ENCODE data around the gene SAMD4A. TPM values are rescaled to one million over a fixed set of nuclear protein-coding genes. Genes with fewer than 3 reads are reported as not detected.

SAMD4A gene
- total RNA-seq, 3 donors from 2014 or later = 5.4 to 8.1 (median 7.6) TPM

DNA sequence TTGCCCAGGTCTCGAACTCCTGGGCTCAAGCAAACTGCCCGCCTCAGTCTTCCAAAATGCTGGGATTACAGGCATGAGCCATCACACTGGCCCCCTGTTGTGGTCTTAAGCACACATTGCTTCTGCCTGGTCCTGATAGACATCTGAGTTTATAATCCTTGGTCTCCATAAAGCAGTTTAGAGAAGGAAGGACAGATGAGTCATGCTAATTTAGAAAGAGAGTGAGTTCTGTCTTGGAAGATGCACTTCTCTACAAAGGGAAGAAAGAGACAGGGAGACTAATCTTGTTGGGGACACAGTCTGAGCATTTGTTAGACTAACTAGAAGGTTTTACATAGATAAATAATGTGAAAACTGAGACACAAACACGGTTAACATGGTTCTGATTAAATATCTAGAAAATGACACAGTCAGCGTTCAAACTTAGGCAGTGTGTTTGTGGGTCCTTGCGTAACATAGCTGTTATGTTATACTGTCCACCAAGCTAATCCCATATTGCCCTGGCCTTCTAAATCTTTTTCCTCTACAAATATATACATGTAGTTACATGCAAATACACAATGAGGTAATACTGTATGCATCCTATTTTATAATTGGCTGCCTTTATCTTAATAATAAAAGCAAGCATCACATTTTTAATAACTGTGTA is 31.0 kb downstream of the SAMD4A start:
- Mint-ChIP-seq H3K9me3 (no peaks in the 10 kb centered on the region), H3K36me3 (ENCODE audit: insufficient read depth) (no peaks in the 10 kb centered on the region)

DNA sequence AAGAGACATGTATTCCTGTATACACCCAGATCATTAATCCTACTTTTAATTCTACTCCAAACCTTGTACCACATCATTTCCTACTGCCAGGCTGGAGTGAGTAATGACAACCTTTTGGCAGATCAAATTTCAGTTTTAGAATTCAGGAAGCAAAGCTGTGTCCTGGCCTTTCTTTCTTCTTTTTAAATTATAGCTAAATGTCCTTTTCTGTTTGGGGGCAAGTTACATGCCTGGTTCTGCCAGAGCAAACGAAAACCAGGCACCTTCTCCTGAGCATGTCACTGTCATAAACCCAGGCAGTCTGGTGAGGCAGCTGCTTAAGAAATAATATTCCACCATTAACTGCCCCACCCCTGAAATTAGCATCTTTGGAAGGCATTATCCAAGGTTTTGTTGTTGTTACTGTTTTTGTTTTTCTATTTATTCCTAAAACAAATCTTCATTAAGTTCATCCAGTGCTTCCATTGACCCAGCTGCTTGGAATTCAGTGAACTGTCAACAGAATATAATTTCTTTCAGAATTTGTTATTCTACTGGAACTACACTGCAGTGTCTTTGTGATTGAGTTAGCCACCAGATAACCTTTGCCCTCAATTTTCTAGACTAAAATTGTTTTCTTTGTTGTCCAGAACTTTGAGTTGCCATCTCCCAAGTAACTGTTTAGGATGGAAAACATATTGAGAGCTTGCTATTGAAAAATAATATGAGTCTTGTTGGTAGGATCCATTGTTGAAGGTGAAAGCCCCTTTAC is 33.2 kb downstream of the SAMD4A start:
- Mint-ChIP-seq H3K9me3 (no peaks in the 10 kb centered on the region), H3K36me3 (ENCODE audit: insufficient read depth) (peaks cover 2% of the 10 kb centered on the region), H3K4me3 (no peak overlapping the region), H3K4me1 (ENCODE audit: low read depth) (no peaks in the 10 kb centered on the region), H3K27me3 (ENCODE audit: low read depth) (peaks cover 11% of the 10 kb centered on the region)
- ATAC-seq (no peak), DNase-seq (no peak)

More for the DNA sequence above, 31.0 kb downstream of the SAMD4A start:
- H3K4me3 Mint-ChIP-seq = no peak overlapping the region
- DNase-seq = no peak
- H3K4me1 Mint-ChIP-seq (ENCODE audit: low read depth) = peaks cover 11% of the 10 kb centered on the region
- no peak for ATAC-seq
- H3K27me3 Mint-ChIP-seq (ENCODE audit: low read depth) = peaks cover 17% of the 10 kb centered on the region

DNA sequence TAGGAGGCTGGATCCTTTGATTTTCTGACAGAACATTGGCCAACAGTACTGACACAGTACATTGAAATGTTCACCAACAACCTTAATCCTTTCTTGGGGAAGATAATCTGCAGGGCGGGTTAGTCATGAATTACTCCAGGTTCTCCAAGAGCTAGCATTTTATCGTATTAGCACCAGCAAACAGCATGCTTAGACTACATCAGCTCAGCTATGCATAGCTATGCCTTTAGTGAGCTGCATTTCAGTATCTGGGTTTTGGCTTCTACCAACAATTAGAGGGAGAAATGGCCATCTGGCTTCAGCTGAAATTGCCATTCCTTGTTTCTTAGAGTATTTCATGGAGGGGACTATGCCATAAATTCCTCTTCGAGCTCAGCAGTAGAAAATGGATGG is 33.8 kb downstream of the SAMD4A start:
- DNase-seq (no peak), ATAC-seq (no peak)
- Mint-ChIP-seq H3K9me3 (no peaks in the 10 kb centered on the region), H3K36me3 (ENCODE audit: insufficient read depth) (peaks cover 2% of the 10 kb centered on the region), H3K4me1 (ENCODE audit: low read depth) (no peaks in the 10 kb centered on the region), H3K27me3 (ENCODE audit: low read depth) (peaks cover 11% of the 10 kb centered on the region), H3K4me3 (no peak overlapping the region)

DNA sequence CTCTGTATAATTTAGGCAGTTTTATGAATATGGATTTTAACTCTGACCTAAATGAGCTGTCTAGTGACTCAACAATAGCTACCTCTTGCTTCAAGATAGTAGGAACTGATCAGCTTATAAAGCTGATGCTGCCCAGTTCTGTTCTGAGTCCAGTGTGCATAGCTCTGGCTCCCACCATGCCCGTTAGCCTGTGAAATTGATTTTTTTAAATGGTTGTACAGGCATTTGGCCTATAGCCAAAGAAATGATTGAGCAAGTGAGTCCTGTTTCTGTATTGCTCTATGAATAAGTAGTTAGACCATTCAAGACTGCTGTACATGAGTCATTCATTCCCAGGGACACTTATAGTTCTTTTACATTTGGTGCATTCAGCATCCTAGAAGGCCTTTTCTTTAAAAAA is 36.4 kb downstream of the SAMD4A start:
- DNase-seq (no peak), ATAC-seq (no peak)
- no peak overlapping the region for H3K4me3 Mint-ChIP-seq
- no peaks in the 10 kb centered on the region for H3K9me3 Mint-ChIP-seq
- no peaks in the 10 kb centered on the region for H3K27me3 Mint-ChIP-seq (ENCODE audit: low read depth)
- H3K4me1 Mint-ChIP-seq (ENCODE audit: low read depth) = no peaks in the 10 kb centered on the region
- H3K36me3 Mint-ChIP-seq (ENCODE audit: insufficient read depth) = peaks cover 2% of the 10 kb centered on the region

DNA sequence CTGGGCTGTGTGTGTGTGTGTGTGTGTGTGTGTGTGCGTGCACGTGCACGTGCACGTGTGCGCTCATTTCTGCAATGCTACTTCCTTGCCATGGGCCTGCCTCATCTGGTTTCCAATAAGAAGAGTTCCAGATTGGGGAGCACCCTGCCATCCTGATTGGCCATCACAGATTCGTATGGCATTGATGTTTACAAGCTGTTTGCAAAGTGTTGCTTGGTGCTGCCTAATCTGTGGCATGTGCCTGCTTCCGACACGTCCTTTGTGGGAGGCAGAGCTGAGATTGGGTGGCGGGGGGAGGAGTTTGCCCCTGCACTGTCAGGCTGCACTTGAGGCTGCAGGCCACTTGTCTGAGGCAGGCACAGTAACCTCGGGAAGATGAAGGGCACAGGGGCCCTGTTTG is 39.2 kb downstream of the SAMD4A start:
- Mint-ChIP-seq H3K4me1 (ENCODE audit: low read depth) (no peaks in the 10 kb centered on the region), H3K4me3 (no peak overlapping the region), H3K9me3 (peaks cover 3% of the 10 kb centered on the region), H3K36me3 (ENCODE audit: insufficient read depth) (peaks cover 2% of the 10 kb centered on the region), H3K27me3 (ENCODE audit: low read depth) (peaks cover 2% of the 10 kb centered on the region)
- no peak for DNase-seq
- no peak for ATAC-seq

DNA sequence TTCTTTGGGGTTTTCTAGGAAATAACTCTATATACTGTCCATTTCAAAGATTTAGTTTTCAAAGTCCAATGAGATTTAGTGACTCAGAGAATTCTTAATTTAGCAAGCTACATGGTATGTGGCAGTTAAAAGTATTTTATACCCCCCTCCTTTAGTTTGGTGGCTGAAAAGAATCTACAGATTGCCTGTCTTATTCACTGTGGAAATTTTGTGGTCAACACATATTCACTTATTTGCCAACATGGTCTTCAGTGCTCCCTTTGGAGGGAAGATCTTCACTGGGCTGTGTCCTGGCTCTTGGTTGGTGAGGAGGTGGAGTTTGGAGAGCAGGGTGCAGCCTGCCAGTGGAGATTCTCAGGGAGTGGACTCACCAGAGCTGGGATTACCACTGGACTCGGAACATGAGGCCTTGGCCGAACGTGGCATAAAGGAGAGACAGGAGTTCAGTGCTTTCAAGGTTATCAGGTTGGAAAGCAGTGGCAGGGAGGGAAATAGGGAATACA is 39.8 kb downstream of the SAMD4A start:
- ATAC-seq (no peak), DNase-seq (no peak)
- Mint-ChIP-seq H3K4me1 (ENCODE audit: low read depth) (no peaks in the 10 kb centered on the region), H3K9me3 (peaks cover 3% of the 10 kb centered on the region), H3K4me3 (no peak overlapping the region), H3K36me3 (ENCODE audit: insufficient read depth) (peaks cover 2% of the 10 kb centered on the region), H3K27me3 (ENCODE audit: low read depth) (peaks cover 2% of the 10 kb centered on the region)

DNA sequence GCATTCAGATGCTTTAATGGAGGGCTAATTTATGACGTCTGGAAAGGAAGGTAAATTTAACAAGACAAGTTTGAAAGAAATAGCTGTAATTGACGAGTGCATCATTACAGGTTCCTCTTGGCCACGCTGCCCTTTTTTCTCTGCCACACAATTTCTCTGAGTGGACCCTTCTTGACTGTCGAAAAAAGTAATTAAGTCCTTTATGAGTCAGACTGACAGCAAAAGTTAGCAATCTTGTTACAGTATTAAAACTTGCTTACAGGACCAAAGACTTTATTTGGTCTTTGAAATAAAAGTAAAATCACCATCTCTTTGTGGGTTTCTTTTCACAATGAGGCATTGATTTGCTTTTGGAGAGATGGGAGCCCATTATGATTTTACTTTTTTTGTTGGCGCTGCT is 42.6 kb downstream of the SAMD4A start:
- no peak for ATAC-seq
- H3K4me1 Mint-ChIP-seq (ENCODE audit: low read depth) = no peaks in the 10 kb centered on the region

DNA sequence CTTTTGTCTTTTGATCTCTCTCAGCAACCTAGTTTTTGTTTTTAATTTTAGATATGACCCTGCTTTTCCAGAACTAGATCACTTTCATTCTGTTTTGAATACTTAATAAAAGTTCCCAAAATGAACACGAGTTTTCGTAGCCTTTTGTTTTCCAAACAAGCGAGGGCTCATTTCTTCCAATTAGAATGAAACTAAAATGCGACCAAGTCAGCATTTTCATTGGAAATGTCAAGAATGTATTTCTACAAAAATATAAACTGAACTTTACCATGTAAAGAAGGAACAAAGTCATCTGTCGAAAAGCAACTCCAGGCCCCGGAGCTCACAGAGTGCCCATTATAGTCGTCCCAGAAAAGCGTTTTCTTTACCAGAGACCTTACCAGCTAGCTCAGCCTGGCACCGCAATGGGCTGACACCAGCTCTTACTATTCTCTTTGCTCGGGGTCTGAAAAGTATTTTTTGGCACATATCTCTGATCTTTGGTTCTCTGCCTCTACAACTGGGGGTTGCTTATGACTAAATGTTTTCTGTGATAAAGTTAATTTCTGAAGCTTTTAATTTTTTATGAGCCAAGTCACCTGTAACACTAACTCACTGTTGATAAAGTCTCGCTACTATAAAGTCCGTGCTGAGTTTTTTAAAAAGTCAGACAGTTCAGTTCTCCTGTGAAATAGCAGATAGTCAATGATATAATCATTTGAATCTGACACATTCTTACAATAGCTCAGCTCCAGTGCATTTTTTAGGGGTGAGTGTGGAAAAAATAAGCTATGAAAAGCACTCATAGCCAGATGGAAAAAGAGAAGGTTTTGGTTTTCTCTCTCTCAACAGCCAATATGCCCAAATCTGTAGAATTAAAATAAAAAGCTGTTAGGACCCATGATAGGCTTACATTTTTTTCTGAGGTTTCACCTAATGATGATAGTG is 43.4 kb downstream of the SAMD4A start:
- no peak for ATAC-seq
- Mint-ChIP-seq H3K9me3 (peaks cover 3% of the 10 kb centered on the region), H3K4me1 (ENCODE audit: low read depth) (no peaks in the 10 kb centered on the region), H3K4me3 (peak overlapping the region; percentile 3), H3K27me3 (ENCODE audit: low read depth) (peaks cover 4% of the 10 kb centered on the region), H3K36me3 (ENCODE audit: insufficient read depth) (no peaks in the 10 kb centered on the region)
- no peak for DNase-seq

More for the DNA sequence above, 42.6 kb downstream of the SAMD4A start:
- Mint-ChIP-seq H3K9me3 (peaks cover 3% of the 10 kb centered on the region), H3K4me3 (no peak overlapping the region), H3K27me3 (ENCODE audit: low read depth) (peaks cover 4% of the 10 kb centered on the region), H3K36me3 (ENCODE audit: insufficient read depth) (no peaks in the 10 kb centered on the region)
- no peak for DNase-seq

DNA sequence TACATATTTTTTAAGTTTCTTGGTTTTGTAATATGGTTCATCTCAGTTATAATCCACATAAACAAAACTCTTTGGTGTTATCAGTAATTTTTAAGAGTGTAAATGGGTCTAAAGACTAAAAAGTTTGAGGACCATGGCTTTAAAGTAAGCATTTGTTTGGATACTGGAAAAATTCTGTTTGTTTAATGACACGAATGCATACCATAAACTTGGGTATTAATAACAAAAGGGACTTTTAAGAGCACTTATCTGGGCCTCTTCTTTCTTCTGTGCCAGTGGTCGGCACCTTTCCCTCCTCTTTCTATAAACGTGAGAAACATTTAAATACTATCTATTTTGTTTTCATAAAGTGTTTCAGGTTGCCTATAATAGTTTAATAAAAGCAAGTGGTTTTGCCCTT is 47.4 kb downstream of the SAMD4A start:
- peaks cover 2% of the 10 kb centered on the region for H3K27me3 Mint-ChIP-seq (ENCODE audit: low read depth)
- H3K36me3 Mint-ChIP-seq (ENCODE audit: insufficient read depth) = no peaks in the 10 kb centered on the region
- no peak overlapping the region for H3K4me3 Mint-ChIP-seq
- no peaks in the 10 kb centered on the region for H3K9me3 Mint-ChIP-seq
- peaks cover 5% of the 10 kb centered on the region for H3K4me1 Mint-ChIP-seq (ENCODE audit: low read depth)
- no peak for DNase-seq
- no peak for ATAC-seq

DNA sequence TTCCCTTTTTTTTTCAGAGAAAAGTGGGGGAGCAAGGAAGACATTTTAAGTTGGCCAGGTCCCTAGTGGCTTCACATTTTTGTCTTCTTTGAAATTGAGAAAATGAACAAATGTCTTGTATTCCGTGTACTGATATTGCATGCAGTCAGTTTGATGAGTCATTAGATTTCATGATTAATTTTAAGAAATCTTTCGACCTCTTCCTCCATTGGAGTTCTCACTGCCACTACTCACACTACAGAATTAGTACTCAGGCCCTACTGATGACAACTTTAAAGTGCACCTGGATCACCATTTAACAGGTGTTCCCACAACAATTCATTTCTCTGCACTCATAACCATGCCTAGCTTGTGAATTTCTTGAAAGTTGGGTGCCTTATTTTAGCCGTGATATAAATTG is 50.5 kb downstream of the SAMD4A start:
- ATAC-seq (peak; percentile 55 to 68), DNase-seq (no peak)
- Mint-ChIP-seq H3K9me3 (no peaks in the 10 kb centered on the region), H3K27me3 (ENCODE audit: low read depth) (peaks cover 2% of the 10 kb centered on the region), H3K36me3 (ENCODE audit: insufficient read depth) (no peaks in the 10 kb centered on the region), H3K4me3 (no peak overlapping the region), H3K4me1 (ENCODE audit: low read depth) (peaks cover 10% of the 10 kb centered on the region)

DNA sequence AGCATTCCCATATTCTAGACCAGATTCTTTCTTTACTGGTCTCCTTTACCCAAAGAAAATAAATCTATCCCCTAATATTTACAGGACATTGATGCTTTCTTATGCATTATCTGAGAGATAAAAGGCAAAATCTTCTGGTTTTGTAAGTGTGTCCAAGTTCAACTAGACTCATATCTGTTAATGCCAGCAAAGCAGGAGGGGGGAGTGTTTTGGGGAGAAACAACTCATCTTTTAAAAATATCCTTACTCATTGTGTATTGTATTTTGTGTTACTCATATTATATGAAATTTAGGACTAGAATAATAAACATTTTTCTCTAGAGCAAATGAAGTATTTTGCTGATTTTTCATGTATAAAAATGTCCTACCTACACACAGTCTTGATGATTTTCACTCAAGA is 54.8 kb downstream of the SAMD4A start:
- Mint-ChIP-seq H3K9me3 (no peaks in the 10 kb centered on the region), H3K27me3 (ENCODE audit: low read depth) (no peaks in the 10 kb centered on the region), H3K4me1 (ENCODE audit: low read depth) (peaks cover 24% of the 10 kb centered on the region), H3K36me3 (ENCODE audit: insufficient read depth) (no peaks in the 10 kb centered on the region), H3K4me3 (no peak overlapping the region)
- ATAC-seq = no peak
- no peak for DNase-seq

DNA sequence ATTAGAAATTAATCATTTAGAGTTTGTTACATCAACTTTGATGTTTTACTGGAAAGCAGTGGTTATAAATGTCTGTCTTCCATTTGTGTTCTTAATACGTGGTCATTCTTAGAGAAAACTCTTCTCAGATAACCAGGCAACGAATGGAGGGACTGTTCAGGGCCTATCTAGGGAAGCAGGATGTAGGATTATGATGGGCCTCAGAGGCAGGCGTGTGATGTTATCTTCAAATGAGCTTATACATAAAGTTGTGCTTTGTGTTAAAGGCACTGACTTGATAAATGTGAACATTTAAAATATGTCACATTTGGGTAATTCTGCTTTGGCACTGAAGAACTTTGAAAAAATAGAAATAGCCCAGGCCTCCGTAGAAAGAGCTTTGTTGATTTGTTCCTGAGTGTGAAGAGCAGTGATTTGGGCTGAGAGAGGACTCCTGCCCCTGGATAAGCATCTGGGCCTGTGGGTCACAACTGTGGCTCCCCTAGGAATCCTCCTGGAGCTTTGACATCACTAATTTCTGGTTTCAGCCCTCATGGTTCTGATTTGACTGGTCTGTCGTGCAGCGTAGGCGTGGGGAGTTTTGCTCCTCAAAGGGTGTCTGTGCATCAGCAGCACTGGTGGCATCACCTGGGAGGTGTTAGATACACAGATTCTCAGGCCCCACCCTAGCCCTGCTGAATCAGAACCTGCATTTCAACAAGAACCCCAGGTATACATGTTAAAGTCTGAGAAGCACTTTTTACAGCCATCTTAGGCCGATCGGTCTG is 55.4 kb downstream of the SAMD4A start:
- Mint-ChIP-seq H3K4me3 (no peak overlapping the region), H3K36me3 (ENCODE audit: insufficient read depth) (no peaks in the 10 kb centered on the region), H3K4me1 (ENCODE audit: low read depth) (peaks cover 29% of the 10 kb centered on the region), H3K9me3 (no peaks in the 10 kb centered on the region), H3K27me3 (ENCODE audit: low read depth) (no peaks in the 10 kb centered on the region)
- ATAC-seq (peak; percentile 87 to 93), DNase-seq (peak; percentile 24)

DNA sequence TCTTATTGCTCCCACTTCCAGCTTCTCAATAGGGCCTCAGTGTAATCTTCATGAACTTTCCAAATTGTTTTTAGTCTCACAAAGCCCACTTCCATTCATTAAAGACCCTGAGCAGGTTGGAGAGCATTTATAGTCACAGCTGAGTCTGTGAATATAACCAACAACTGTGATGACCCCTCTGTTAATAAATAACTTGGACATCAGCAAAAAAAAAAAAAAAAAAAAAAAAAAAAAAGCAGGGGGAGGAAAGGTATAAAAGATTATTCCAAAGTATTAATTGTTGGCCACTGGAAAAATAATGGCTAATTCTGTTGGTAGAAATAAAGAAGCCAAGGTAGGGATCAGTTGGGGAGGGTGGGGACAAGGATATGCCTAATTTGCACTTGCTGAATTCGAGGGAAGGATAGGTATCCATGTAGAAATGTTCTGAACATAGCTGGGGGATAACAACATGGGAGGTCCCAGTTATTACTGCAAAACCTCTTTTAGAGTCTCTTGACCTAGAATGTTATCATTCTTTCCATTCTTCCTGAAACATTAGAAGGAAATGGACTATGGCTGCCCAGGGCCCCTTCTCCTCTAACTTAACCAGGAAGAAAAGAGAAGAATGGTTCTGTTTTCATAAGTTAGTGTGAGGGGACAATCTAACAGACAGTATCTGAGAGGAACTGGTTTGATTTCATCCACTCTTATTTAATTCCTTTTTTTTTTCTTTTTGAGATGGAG is 56.5 kb downstream of the SAMD4A start:
- Mint-ChIP-seq H3K9me3 (no peaks in the 10 kb centered on the region), H3K27me3 (ENCODE audit: low read depth) (no peaks in the 10 kb centered on the region), H3K4me1 (ENCODE audit: low read depth) (peaks cover 36% of the 10 kb centered on the region), H3K4me3 (no peak overlapping the region), H3K36me3 (ENCODE audit: insufficient read depth) (no peaks in the 10 kb centered on the region)
- ATAC-seq (no peak), DNase-seq (no peak)

Data from activated T-cell treated with anti-CD3 and anti-CD28 coated beads, Interleukin-2, amount 50 U/mL, for 4 hours (primary cell).